ENCODE measurements around the gene CASTOR1. TPM values are rescaled to one million over a fixed set of nuclear protein-coding genes. Genes with fewer than 3 reads are reported as not detected.

Gene CASTOR1
- total RNA-seq, 6 experiments from 2014 or later: 4.5 to 8.1 (median 5.7) TPM

DNA sequence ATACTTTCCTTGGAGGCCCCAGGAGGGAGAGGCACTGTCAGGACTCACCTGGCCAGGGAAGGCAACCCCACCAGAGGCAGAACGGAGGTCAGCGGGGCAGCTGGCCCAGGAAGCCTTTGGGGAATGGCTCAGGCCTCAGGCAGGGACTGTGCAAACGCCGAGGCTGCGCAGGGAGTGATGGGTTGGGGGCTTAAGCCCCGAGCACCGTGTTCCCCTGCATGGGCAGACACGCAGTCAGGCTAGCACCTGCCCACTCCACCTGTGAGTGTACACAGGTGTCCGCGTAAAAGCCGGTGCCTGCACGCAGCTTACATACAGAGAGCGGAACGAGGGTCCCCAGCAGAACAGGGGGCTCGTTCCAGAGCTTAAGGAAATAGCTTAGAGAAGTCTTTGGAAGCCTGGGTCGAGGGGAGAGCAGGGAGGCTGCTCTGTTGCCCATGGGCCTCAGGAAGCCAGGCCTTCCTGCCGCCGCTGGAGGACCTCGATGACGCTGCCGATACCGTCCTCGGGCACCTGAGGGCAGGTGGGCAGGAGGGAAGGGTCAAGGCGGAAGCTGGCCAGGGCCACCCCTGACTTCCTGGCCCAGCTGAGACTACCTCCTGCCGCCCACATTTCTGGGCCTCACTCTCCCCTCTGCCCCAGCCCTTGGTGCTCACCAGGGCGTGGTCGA lies 4.0 kb downstream of the CASTOR1 start:
- Mint-ChIP-seq H3K9me3 (no peaks in the 10 kb centered on the region), H3K27me3 (ENCODE audit: insufficient read depth) (peaks cover 3% of the 10 kb centered on the region), H3K4me3 (no peak overlapping the region), H3K27ac (no peak overlapping the region), H3K4me1 (ENCODE audit: low read depth) (peaks cover 14% of the 10 kb centered on the region), H3K36me3 (ENCODE audit: low read depth) (no peaks in the 10 kb centered on the region)
- TF ChIP-seq, protein P1, sequence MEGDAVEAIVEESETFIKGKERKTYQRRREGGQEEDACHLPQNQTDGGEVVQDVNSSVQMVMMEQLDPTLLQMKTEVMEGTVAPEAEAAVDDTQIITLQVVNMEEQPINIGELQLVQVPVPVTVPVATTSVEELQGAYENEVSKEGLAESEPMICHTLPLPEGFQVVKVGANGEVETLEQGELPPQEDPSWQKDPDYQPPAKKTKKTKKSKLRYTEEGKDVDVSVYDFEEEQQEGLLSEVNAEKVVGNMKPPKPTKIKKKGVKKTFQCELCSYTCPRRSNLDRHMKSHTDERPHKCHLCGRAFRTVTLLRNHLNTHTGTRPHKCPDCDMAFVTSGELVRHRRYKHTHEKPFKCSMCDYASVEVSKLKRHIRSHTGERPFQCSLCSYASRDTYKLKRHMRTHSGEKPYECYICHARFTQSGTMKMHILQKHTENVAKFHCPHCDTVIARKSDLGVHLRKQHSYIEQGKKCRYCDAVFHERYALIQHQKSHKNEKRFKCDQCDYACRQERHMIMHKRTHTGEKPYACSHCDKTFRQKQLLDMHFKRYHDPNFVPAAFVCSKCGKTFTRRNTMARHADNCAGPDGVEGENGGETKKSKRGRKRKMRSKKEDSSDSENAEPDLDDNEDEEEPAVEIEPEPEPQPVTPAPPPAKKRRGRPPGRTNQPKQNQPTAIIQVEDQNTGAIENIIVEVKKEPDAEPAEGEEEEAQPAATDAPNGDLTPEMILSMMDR (IDR thresholded peaks at IDR 0.05): no peak
- no peak for DNase-seq

DNA sequence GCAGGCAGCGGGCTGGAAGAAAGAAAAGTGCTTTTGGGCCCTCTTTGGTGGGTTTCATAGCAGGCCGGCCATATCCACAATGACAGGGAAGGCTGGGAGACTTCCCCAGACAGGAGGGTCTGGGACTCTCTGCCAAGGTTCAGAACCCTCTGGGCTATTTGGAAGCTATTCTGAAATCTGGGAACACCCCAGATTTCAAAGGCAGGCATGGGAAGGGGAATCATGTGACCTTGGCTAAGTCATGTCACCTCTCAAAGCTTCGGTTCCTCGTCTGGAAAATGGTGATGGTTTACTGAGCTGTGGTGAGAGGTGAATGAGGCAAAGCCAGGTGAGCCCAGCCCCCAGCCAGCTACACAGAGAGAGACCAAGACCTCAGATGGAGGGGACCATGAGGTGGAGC lies 4.6 kb downstream of the CASTOR1 start:
- peaks cover 10% of the 10 kb centered on the region for H3K4me1 Mint-ChIP-seq (ENCODE audit: low read depth)
- peaks cover 3% of the 10 kb centered on the region for H3K27me3 Mint-ChIP-seq (ENCODE audit: insufficient read depth)
- no peak for DNase-seq
- TF ChIP-seq, protein P1 (IDR thresholded peaks at IDR 0.05): no peak
- H3K27ac Mint-ChIP-seq: no peak overlapping the region
- H3K4me3 Mint-ChIP-seq: no peak overlapping the region
- H3K36me3 Mint-ChIP-seq (ENCODE audit: low read depth): no peaks in the 10 kb centered on the region
- H3K9me3 Mint-ChIP-seq: no peaks in the 10 kb centered on the region

DNA sequence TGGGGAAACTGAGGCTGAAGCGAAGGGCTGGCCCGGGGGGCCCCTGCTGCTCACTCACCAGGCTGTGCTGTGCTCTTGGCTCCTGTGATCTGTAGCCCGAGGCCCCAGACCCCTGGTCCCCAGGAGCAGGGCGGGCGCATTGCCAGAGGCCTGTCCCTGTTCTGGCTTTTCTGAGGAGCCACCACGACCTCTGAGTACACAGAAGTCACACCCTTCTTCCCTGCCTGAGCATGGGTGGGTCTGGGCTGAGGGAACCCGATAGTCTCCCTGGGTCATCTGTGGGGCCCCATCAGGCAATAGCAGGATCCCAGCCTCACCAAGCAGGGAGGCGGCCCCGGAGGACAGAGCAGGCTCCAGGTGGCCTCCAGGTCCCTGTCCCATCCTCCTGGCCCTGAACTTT lies 5.1 kb downstream of the CASTOR1 start:
- Mint-ChIP-seq H3K4me3 (no peak overlapping the region), H3K27ac (no peak overlapping the region), H3K36me3 (ENCODE audit: low read depth) (no peaks in the 10 kb centered on the region), H3K4me1 (ENCODE audit: low read depth) (peaks cover 13% of the 10 kb centered on the region), H3K27me3 (ENCODE audit: insufficient read depth) (peaks cover 3% of the 10 kb centered on the region), H3K9me3 (no peaks in the 10 kb centered on the region)
- TF ChIP-seq, protein P1 (IDR thresholded peaks at IDR 0.05): no peak
- DNase-seq: no peak

DNA sequence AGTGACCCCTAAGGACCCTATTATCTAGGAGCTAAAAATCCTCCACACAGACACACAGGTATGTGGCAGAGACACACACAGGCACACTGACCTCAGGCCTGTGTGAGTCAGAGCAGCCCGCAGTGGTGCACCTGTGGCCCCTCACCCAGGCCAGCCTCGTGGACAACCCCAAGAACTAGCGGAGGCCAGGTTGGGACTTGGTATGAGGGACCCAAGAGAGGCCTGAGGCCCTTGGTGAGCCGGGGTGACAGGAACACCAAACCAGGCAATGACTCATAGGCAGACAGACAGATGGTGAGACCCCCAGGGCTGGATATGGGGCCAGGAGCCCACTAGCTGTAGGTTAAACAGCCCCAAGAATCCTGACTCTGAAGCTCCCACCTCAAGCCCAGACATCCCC lies 6.0 kb downstream of the CASTOR1 start:
- Mint-ChIP-seq H3K4me3 (no peak overlapping the region), H3K4me1 (ENCODE audit: low read depth) (peaks cover 14% of the 10 kb centered on the region), H3K27me3 (ENCODE audit: insufficient read depth) (peaks cover 3% of the 10 kb centered on the region), H3K9me3 (no peaks in the 10 kb centered on the region), H3K27ac (no peak overlapping the region), H3K36me3 (ENCODE audit: low read depth) (no peaks in the 10 kb centered on the region)
- no peak for DNase-seq
- TF ChIP-seq, protein P1 (IDR thresholded peaks at IDR 0.05): no peak

DNA sequence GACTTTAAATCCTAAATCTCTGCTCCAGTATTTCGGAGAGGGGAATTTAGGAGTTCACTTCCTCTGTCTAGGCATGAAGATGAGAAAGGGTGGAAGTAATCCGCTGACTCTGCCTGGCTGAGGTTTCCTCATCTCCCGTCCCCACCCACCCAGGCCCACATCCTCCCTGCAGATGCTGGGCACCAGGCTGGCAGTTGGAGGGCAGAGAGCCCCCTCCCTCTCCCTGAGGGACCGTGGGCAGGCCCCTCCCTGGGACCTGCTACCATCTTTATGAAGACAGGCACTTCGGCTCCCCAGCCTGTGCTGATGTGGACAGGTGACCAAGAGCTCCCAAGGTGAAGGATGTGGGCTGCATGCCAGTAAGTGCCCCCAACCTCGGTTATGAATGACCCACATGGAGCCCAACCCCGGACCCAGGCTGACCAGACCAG lies 6.7 kb downstream of the CASTOR1 start:
- H3K4me1 Mint-ChIP-seq (ENCODE audit: low read depth): peaks cover 16% of the 10 kb centered on the region
- DNase-seq: no peak
- H3K4me3 Mint-ChIP-seq: no peak overlapping the region
- H3K36me3 Mint-ChIP-seq (ENCODE audit: low read depth): no peaks in the 10 kb centered on the region
- TF ChIP-seq, protein P1 (IDR thresholded peaks at IDR 0.05): no peak
- no peak overlapping the region for H3K27ac Mint-ChIP-seq
- no peaks in the 10 kb centered on the region for H3K9me3 Mint-ChIP-seq
- peaks cover 3% of the 10 kb centered on the region; the same call in 1 of the 2 replicates for H3K27me3 Mint-ChIP-seq (ENCODE audit: insufficient read depth)
